Measurements from ENCODE around the gene PCK2. TPM values are rescaled to one million over a fixed set of nuclear protein-coding genes. Genes with fewer than 3 reads are reported as not detected.

Gene PCK2
- total RNA-seq, 1 donor from 2014 or later: 2.2 TPM

- intact Hi-C loops (cut with DNase I): no loop called here
- DNase-seq (ENCODE audit: low spot score): no peak
These were observed 20.9 kb upstream of the PCK2 start for GRCh38 chr14:24072881-24073877.

DNA sequence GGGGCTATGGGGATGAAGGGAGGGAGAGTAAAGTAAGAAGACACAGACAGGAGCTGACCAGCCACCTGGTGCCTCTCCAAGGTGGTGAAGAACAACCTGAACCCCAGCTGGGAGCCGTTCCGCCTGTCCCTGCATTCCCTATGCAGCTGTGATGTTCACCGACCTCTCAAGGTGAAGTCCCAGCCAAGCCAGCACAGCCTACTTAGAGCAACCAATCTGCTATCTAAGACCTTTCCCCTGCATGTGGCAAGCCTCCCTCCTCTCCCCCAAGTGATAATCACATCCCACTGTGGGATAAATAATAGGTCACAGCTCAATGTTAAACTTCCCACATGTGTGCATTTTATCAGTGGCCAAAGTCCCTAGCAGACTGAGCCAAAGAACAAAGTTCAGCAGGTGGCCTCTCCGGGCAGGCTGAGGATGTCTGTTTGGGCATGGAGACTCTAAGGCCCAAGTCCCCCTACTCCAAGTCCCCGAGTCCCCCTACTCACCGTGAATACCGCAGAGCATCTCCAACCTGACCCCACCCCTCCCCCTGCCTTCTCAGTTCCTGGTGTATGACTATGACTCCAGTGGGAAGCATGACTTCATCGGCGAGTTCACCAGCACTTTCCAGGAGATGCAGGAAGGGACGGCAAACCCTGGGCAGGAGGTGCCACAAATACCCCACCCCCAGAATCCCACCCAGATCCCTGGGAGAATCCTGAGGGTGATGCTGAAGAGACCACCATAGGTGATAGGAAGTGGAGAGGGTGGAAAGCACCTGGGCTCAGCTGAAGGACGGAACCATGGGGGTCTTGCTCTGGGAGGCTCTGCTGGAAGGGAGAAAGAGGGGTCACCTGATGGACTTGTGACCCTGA is 19.3 kb upstream of the PCK2 start:
- no peak for DNase-seq (ENCODE audit: low spot score)
- intact Hi-C loops (cut with DNase I): no loop called here

DNA sequence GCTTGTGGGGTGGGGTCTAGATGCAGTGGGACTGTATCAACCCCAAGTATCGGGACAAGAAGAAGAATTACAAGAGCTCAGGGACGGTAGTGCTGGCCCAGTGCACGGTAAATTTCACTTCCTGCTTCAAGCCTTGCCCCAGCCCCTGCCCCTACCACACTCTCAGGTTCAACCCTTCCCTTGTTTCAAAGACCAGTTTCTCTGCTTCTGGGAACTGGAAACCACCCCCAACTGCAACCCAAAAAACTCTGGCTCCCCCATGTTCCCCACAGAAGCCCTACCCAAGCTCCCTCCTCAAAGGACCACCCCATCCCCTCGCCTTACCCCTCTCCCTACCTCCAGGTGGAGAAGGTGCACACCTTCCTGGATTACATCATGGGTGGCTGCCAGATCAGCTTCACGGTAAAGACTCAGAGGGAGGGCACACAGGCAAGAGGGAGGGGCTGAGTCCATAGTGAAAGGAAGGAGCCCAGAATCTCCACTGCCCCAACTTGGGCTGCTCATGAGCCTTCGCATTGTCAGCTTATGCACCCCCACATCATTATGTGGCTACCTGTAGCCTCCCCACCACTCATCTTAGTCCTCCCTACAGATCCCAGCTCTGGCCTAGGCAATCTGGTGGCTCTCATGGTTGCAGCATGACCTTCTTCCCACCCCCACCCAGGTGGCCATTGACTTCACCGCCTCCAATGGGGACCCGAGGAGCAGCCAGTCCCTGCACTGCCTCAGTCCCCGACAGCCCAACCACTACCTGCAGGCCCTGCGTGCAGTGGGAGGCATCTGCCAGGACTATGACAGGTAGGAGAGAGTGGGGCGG is 18.4 kb upstream of the PCK2 start:
- no peak for DNase-seq (ENCODE audit: low spot score)
- intact Hi-C loops (cut with DNase I): no loop called here

DNA sequence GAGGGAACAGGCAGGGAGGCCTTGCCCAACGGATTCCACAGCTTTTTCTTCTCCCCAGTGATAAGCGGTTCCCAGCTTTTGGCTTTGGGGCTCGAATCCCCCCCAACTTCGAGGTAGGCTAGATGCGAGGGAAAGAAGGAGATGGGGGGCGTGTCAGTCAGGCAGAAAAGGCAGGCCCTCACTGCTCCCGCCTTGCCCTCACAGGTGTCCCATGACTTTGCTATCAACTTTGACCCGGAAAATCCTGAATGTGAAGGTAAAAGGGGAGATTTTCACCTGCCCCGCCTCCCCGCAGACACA is 17.9 kb upstream of the PCK2 start:
- intact Hi-C loops (cut with DNase I): no loop called here
- DNase-seq (ENCODE audit: low spot score): no peak

DNA sequence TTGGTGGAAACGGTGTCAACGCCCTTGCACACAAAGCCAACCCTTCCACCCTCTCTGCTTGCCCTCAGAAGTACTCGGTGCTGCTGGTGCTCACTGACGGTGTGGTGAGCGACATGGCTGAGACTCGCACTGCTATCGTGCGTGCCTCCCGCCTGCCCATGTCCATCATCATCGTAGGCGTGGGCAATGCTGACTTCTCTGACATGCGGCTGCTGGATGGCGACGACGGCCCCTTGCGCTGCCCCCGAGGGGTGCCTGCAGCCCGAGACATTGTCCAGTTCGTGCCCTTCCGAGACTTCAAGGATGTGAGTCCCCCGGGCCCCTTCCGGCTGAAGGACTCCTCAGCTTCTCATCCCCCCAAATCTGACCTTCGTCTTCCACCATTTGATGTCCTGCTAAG is 17.0 kb upstream of the PCK2 start:
- DNase-seq (ENCODE audit: low spot score): no peak
- intact Hi-C loops (cut with DNase I): no loop called here

DNA sequence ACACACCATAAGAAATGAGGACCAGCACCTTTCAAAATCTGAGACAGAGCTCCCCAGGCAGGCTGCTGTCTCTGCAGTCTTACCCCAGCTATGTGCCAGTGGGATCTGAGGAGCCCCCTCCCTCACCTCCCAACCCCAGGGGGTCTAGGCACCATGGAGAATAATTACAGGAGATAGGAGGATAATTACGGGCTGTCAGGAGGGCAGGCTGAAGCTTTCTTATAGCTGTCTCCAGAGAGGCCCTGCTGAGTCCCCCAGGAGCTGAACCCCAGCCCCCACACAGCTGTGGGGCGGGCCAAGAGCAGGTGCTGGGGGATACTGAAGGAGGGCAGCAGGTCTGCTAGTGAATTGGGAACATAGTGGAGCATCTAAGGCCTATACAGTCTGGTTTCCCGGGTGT is 16.0 kb upstream of the PCK2 start:
- no peak for DNase-seq (ENCODE audit: low spot score)
- intact Hi-C loops (cut with DNase I): no loop called here

- intact Hi-C loops (cut with DNase I): no loop called here
- DNase-seq (ENCODE audit: low spot score): no peak
These were observed 14.5 kb upstream of the PCK2 start for GRCh38 chr14:24079491-24080141.

GRCh38 chr14:24080142-24080530 is 14.0 kb upstream of the PCK2 start:
- intact Hi-C loops (cut with DNase I): no loop called here
- DNase-seq (ENCODE audit: low spot score): no peak

- no peak for DNase-seq (ENCODE audit: low spot score)
- intact Hi-C loops (cut with DNase I): no loop called here
These were observed 13.0 kb upstream of the PCK2 start for GRCh38 chr14:24080888-24081738.

GRCh38 chr14:24081739-24082211 is 12.3 kb upstream of the PCK2 start:
- intact Hi-C loops (cut with DNase I): no loop called here
- DNase-seq (ENCODE audit: low spot score): no peak

- no peak for DNase-seq (ENCODE audit: low spot score)
- intact Hi-C loops (cut with DNase I): no loop called here
These were observed 11.6 kb upstream of the PCK2 start for GRCh38 chr14:24082411-24083080.

DNA sequence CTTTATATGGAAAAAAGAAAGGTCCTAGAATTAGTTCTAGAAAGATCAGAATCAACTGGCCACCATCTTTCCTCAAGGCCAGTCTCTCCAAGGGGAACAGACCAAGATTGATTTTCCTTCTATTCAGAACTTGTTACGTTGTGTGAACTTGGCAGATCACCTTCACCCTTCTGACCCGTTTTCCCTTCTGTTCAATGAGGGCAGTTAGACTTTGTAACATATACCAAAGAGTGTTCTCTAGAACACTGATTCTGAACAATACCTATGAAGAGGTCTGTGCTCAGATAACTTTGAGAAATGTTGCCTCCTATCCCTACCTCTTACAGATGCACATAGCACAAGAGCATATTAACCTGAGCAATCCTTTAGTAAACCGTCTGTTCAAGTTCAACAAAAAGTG is 10.6 kb upstream of the PCK2 start:
- no peak for DNase-seq (ENCODE audit: low spot score)
- intact Hi-C loops (cut with DNase I): no loop called here

GRCh38 chr14:24084440-24084839 is 9.7 kb upstream of the PCK2 start:
- intact Hi-C loops (cut with DNase I): no loop called here
- no peak for DNase-seq (ENCODE audit: low spot score)

GRCh38 chr14:24085215-24085614 is 8.9 kb upstream of the PCK2 start:
- intact Hi-C loops (cut with DNase I): no loop called here

GRCh38 chr14:24086193-24086955 is 7.7 kb upstream of the PCK2 start:
- DNase-seq (ENCODE audit: low spot score): no peak
- intact Hi-C loops (cut with DNase I): no loop called here

More at GRCh38 chr14:24085215-24085614, 8.9 kb upstream of the PCK2 start:
- no peak for DNase-seq (ENCODE audit: low spot score)

DNA sequence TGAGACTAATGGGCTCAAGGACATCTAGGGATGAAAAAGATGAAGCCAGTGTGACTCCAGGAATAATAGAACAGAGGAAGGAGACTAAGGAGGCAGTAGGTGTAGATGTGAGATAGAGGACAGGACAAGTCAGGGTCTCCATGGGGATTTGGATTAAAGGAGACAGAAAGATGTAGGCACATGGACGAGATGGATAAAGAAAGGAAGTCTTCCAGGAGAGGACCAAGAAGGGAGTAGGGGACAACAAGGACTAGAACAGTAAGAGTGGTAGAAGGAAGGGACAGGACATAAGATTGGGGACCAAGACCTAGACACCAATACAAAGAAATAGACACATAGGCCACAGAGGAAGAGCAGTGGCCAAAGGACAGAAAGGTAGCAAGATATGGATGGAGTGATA is 7.1 kb upstream of the PCK2 start:
- intact Hi-C loops (cut with DNase I): no loop called here
- DNase-seq (ENCODE audit: low spot score): no peak

DNA sequence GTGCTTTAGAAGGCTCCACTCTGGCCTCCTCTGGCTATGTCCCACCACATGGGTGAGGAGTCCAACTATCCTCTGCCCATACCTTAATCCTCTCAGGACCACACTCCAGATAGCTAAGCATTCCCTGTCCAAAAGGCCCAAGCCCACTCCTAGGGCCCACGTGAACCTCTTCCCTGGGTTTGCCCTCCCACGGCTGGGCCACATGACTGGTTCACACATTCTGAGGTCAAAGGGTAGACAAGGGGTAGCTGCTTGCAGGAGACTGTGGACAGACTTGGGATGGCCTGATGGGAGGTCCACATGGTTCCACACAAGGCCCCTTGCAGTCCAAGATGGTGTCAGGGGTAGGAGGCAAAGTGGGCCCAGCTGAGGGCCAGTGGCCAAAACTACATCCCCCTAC is 6.0 kb upstream of the PCK2 start:
- intact Hi-C loops (cut with DNase I): no loop called here
- DNase-seq (ENCODE audit: low spot score): no peak

Measured in cardiac septum (tissue), 1 donor.